SK-N-SH treated with all-trans-retinoic acid at 6 μM for 48 hours (cell line): ENCODE data around the gene SEMA6D.

Experiments
- ATAC-seq: fragments of 200-7000 bp; cut with Tn5 transposase; 3 replicates; pipeline ENCODE4 v1.9.1; 2020; ENCODE audit warnings: mild to moderate bottlenecking, moderate library complexity
- ARNTL ChIP-seq: fragments of 450-650 bp; formaldehyde crosslinking; IDR thresholded peaks from 2 replicates; pipeline ENCODE4 v1.5.0; 2020; ENCODE audit warnings: low read depth, mild to moderate bottlenecking, moderate library complexity, borderline replicate concordance
- BACH2 ChIP-seq: fragments of 250-450 bp; sonication (Bioruptor Pico); IDR thresholded peaks from 2 replicates; pipeline ENCODE4 v1.9.0; 2021; ENCODE audit warnings: mild to moderate bottlenecking, borderline replicate concordance
- CREB5 ChIP-seq: fragments of 250-450 bp; sonication (Bioruptor Pico); IDR thresholded peaks from 2 replicates; pipeline ENCODE4 v1.5.1; 2020; ENCODE audit warnings: low read depth, mild to moderate bottlenecking, moderate library complexity
- CSDC2 ChIP-seq: fragments of 250-450 bp; sonication (Bioruptor Pico); IDR thresholded peaks from 2 replicates; pipeline ENCODE4 v1.5.0; 2020; ENCODE audit warnings: mild to moderate bottlenecking, moderate library complexity
- CSRNP3 ChIP-seq: fragments of 250-450 bp; sonication (Bioruptor Pico); IDR thresholded peaks from 2 replicates; pipeline ENCODE4 v1.5.1; 2021; ENCODE audit warnings: mild to moderate bottlenecking, moderate library complexity
- ESRRG ChIP-seq: fragments of 250-450 bp; sonication (Bioruptor Pico); IDR thresholded peaks from 2 replicates; pipeline ENCODE4 v1.6.1; 2021; ENCODE audit warnings: mild to moderate bottlenecking
- GLIS3 ChIP-seq: fragments of 250-450 bp; sonication (Bioruptor Pico); IDR thresholded peaks from 2 replicates; pipeline ENCODE4 v1.5.0; 2020; ENCODE audit warnings: mild to moderate bottlenecking, moderate library complexity
- ISL1 ChIP-seq: fragments of 250-450 bp; sonication (Bioruptor Pico); IDR thresholded peaks from 2 replicates; pipeline ENCODE4 v2.1.2; 2022; ENCODE audit warnings: mild to moderate bottlenecking, moderate library complexity
- OSR1 ChIP-seq: fragments of 250-450 bp; sonication (Bioruptor Pico); IDR thresholded peaks from 2 replicates; pipeline ENCODE4 v1.8.0; 2022; ENCODE audit warnings: moderate library complexity, mild to moderate bottlenecking, inconsistent platforms
- PATZ1 ChIP-seq: fragments of 250-450 bp; sonication (Bioruptor Pico); IDR thresholded peaks from 2 replicates; pipeline ENCODE4 v1.8.0; 2020; ENCODE audit warnings: mild to moderate bottlenecking, moderate library complexity, borderline replicate concordance
- POU6F1 ChIP-seq: fragments of 250-450 bp; sonication (Bioruptor Pico); IDR thresholded peaks from 2 replicates; pipeline ENCODE4 v1.8.0; 2021; ENCODE audit warnings: low read depth, mild to moderate bottlenecking, moderate library complexity, borderline replicate concordance
- PPARA ChIP-seq: fragments of 250-450 bp; sonication (Bioruptor Pico); IDR thresholded peaks from 2 replicates; pipeline ENCODE4 v1.5.0; 2020; ENCODE audit warnings: mild to moderate bottlenecking, borderline replicate concordance
- RARB ChIP-seq: fragments of 250-450 bp; sonication (Bioruptor Pico); IDR thresholded peaks from 2 replicates; pipeline ENCODE4 v1.8.0; 2021; ENCODE audit warnings: mild to moderate bottlenecking, moderate library complexity
- SNAI2 ChIP-seq: fragments of 250-450 bp; sonication (Bioruptor Pico); IDR thresholded peaks from 2 replicates; pipeline ENCODE4 v1.5.0; 2020; ENCODE audit warnings: mild to moderate bottlenecking, moderate library complexity
- TCF4 ChIP-seq: fragments of 250-450 bp; sonication (Bioruptor Pico); IDR thresholded peaks from 2 replicates; pipeline ENCODE4 v1.8.0; 2021; ENCODE audit warnings: mild to moderate bottlenecking, moderate library complexity, borderline replicate concordance
- TOX ChIP-seq: fragments of 250-450 bp; sonication (Bioruptor Pico); IDR thresholded peaks from 2 replicates; pipeline ENCODE4 v1.8.0; 2021; ENCODE audit warnings: mild to moderate bottlenecking, moderate library complexity, borderline replicate concordance
- TSHZ2 ChIP-seq: fragments of 250-450 bp; sonication (Bioruptor Pico); IDR thresholded peaks from 2 replicates; pipeline ENCODE4 v1.5.0; 2020; ENCODE audit warnings: mild to moderate bottlenecking, moderate library complexity
- ZC3H10 ChIP-seq: fragments of 250-450 bp; sonication (Bioruptor Pico); IDR thresholded peaks from 2 replicates; pipeline ENCODE4 v1.5.1; 2021; ENCODE audit warnings: mild to moderate bottlenecking, moderate library complexity
- ZFP3 ChIP-seq: fragments of 250-450 bp; sonication (Bioruptor Pico); IDR thresholded peaks from 2 replicates; pipeline ENCODE4 v1.5.0; 2020; ENCODE audit warnings: mild to moderate bottlenecking, moderate library complexity
- ZFP30 ChIP-seq: fragments of 450-650 bp; formaldehyde crosslinking; IDR thresholded peaks from 2 replicates; pipeline ENCODE4 v1.5.0; 2022; ENCODE audit warnings: mild to moderate bottlenecking, moderate library complexity
- ZNF565 ChIP-seq: fragments of 450-650 bp; formaldehyde crosslinking; conservative IDR thresholded peaks from 2 replicates; pipeline ENCODE4 v1.5.0; 2020; ENCODE audit warnings: low read depth, mild to moderate bottlenecking, moderate library complexity
- ZNF70 ChIP-seq: fragments of 450-650 bp; formaldehyde crosslinking; IDR thresholded peaks from 2 replicates; pipeline ENCODE4 v1.5.0; 2020; ENCODE audit warnings: mild to moderate bottlenecking, moderate library complexity
- ZNF8 ChIP-seq: fragments of 450-650 bp; formaldehyde crosslinking; IDR thresholded peaks from 2 replicates; pipeline ENCODE4 v1.5.0; 2020; ENCODE audit warnings: mild to moderate bottlenecking, moderate library complexity

Gene SEMA6D

GRCh38 chr15:47674586-47675232 is 42.6 kb upstream of the SEMA6D start:
- no peak for ATAC-seq
- TF ChIP-seq TOX (no peak), CREB5 (no peak), OSR1 (CRISPR knock-in tag) (no peak), BACH2 (CRISPR knock-in tag) (no peak), ZFP3 (CRISPR knock-in tag) (no peak), PPARA (CRISPR knock-in tag) (no peak), ZFP30 (CRISPR knock-in tag) (no peak), ESRRG (CRISPR knock-in tag) (no peak), ARNTL (CRISPR knock-in tag) (no peak), TSHZ2 (no peak), ZNF8 (CRISPR knock-in tag) (no peak), ZNF70 (CRISPR knock-in tag) (no peak), RARB (CRISPR knock-in tag) (no peak), GLIS3 (CRISPR knock-in tag) (no peak), POU6F1 (CRISPR knock-in tag) (no peak), ISL1 (CRISPR knock-in tag) (no peak), CSRNP3 (no peak), ZNF565 (CRISPR knock-in tag) (no peak), CSDC2 (CRISPR knock-in tag) (no peak), TCF4 (no peak)

- TF ChIP-seq BACH2 (CRISPR knock-in tag), result no peak
- TF ChIP-seq ZNF565 (CRISPR knock-in tag), result no peak
- TF ChIP-seq ZFP3 (CRISPR knock-in tag), result no peak
- TF ChIP-seq ARNTL (CRISPR knock-in tag), result no peak
- TF ChIP-seq PATZ1 (CRISPR knock-in tag), result no peak
- no peak for TF ChIP-seq SNAI2 (CRISPR knock-in tag)
- no peak for TF ChIP-seq ZFP30 (CRISPR knock-in tag)
- TF ChIP-seq PPARA (CRISPR knock-in tag), result no peak
- TF ChIP-seq ESRRG (CRISPR knock-in tag), result no peak
- no peak for TF ChIP-seq ZC3H10 (CRISPR knock-in tag)
- TF ChIP-seq OSR1 (CRISPR knock-in tag), result no peak
- TF ChIP-seq CSDC2 (CRISPR knock-in tag), result no peak
- TF ChIP-seq RARB (CRISPR knock-in tag), result no peak
- no peak for ATAC-seq
Measured at GRCh38 chr15:47675735-47676134, 41.6 kb upstream of the SEMA6D start.
